ENCODE data around the gene OSBPL7. TPM values are rescaled to one million over a fixed set of nuclear protein-coding genes. Genes with fewer than 3 reads are reported as not detected.
A peak's percentile ranks its signal among the peaks of the same experiment; 100 is the strongest.

OSBPL7 gene
- total RNA-seq, 2 experiments from 2014 or later, result 33.2 to 36.1 TPM

GRCh38 chr17:47834756-47835155, 13.2 kb upstream of the OSBPL7 start:
- Mint-ChIP-seq H3K4me1 (peaks cover 54% of the 10 kb centered on the region), H3K27ac (no peak overlapping the region)
- POLR2A ChIA-PET, result interaction anchor here (2.1 kb wide), 1 partner anchor 61 kb away, joined by 8 read pairs; the partner anchor contains the start of gene SP2

GRCh38 chr17:47831934-47832327, 10.3 kb upstream of the OSBPL7 start:
- peak overlapping the region; percentile 90 for H3K4me3 Mint-ChIP-seq

More at GRCh38 chr17:47834756-47835155, 13.2 kb upstream of the OSBPL7 start:
- Mint-ChIP-seq H3K36me3 (ENCODE audit: low read depth) (peaks cover 13% of the 10 kb centered on the region), H3K9me3 (no peaks in the 10 kb centered on the region), H3K27me3 (no peaks in the 10 kb centered on the region), H3K4me3 (no peak overlapping the region)
- CTCF ChIA-PET, result no interaction called here
- no peak for DNase-seq

GRCh38 chr17:47831003-47831933, 9.7 kb upstream of the OSBPL7 start, which contains the start of the genes LRRC46 and MRPL10:
Gene LRRC46, plus strand, starts transcription at chr17:47831670. Its CDS starts 320 bp downstream, at chr17:47831990.
Gene MRPL10, minus strand, starts transcription at chr17:47831541. Its CDS starts 30 bp downstream, at chr17:47831511.
- Mint-ChIP-seq H3K4me3 (peak within 1 kb of the TSS; percentile 90), H3K4me1 (peaks cover 69% of the 10 kb centered on the region), H3K27me3 (no peaks in the 10 kb centered on the region), H3K9me3 (no peaks in the 10 kb centered on the region), H3K36me3 (ENCODE audit: low read depth) (peaks cover 34% of the 10 kb centered on the region), H3K27ac (peak within 1 kb of the TSS; percentile 100)
- peak; percentile 94 for DNase-seq
- ChIA-PET POLR2A (interaction anchor here (0.6 to 4.4 kb wide), 28 partner anchors 10 to 184 kb away, joined by 3 to 76 read pairs (median 4); partner anchors contain the start of genes CDK5RAP3, KPNB1, OSBPL7 and PNPO), CTCF (interaction anchor here (0.5 to 3.6 kb wide), 13 partner anchors 9 to 157 kb away, joined by 3 to 32 read pairs (median 5); partner anchors contain the start of genes CDK5RAP3, OSBPL7, PNPO and SCRN2)

More at GRCh38 chr17:47831934-47832327, 10.3 kb upstream of the OSBPL7 start:
- POLR2A ChIA-PET, result interaction anchor here (0.6 to 4.4 kb wide), 26 partner anchors 9 to 185 kb away, joined by 3 to 76 read pairs (median 4); partner anchors contain the start of genes CDK5RAP3, KPNB1, OSBPL7 and PNPO
- Mint-ChIP-seq H3K36me3 (ENCODE audit: low read depth) (peaks cover 28% of the 10 kb centered on the region), H3K4me1 (peaks cover 69% of the 10 kb centered on the region), H3K27me3 (no peaks in the 10 kb centered on the region), H3K27ac (peak overlapping the region; percentile 100), H3K9me3 (no peaks in the 10 kb centered on the region)
- DNase-seq, result no peak
- CTCF ChIA-PET, result interaction anchor here (0.7 to 3.6 kb wide), 8 partner anchors 10 to 115 kb away, joined by 3 to 32 read pairs (median 5); partner anchors contain the start of genes OSBPL7, PNPO, SCRN2 and SP2

GRCh38 chr17:47830396-47831002, 8.9 kb upstream of the OSBPL7 start:
- no peaks in the 10 kb centered on the region for H3K27me3 Mint-ChIP-seq
- no peaks in the 10 kb centered on the region for H3K9me3 Mint-ChIP-seq
- ChIA-PET POLR2A (interaction anchor here (0.8 to 4.4 kb wide), 22 partner anchors 9 to 184 kb away, joined by 3 to 76 read pairs (median 5); partner anchors contain the start of genes CDK5RAP3, KPNB1, OSBPL7 and PNPO), CTCF (interaction anchor here (1.2 to 3.6 kb wide), 10 partner anchors 8 to 156 kb away, joined by 3 to 32 read pairs (median 6); partner anchors contain the start of genes CDK5RAP3, OSBPL7, PNPO and SCRN2)
- peak; percentile 21 for DNase-seq
- peak overlapping the region; percentile 100 for H3K27ac Mint-ChIP-seq
- peaks cover 34% of the 10 kb centered on the region for H3K36me3 Mint-ChIP-seq (ENCODE audit: low read depth)
- H3K4me3 Mint-ChIP-seq, result peak overlapping the region; percentile 90
- H3K4me1 Mint-ChIP-seq, result peaks cover 63% of the 10 kb centered on the region

- peaks cover 57% of the 10 kb centered on the region for H3K4me1 Mint-ChIP-seq
- ChIA-PET POLR2A (interaction anchor here (0.8 to 4.4 kb wide), 14 partner anchors 8 to 183 kb away, joined by 3 to 76 read pairs (median 11); partner anchors contain the start of genes CDK5RAP3, KPNB1, OSBPL7 and PNPO), CTCF (interaction anchor here (1.4 to 3.6 kb wide), 6 partner anchors 8 to 156 kb away, joined by 3 to 32 read pairs (median 8); partner anchors contain the start of genes OSBPL7, PNPO and SCRN2)
- H3K36me3 Mint-ChIP-seq (ENCODE audit: low read depth), result peaks cover 37% of the 10 kb centered on the region
- peak overlapping the region; percentile 90 for H3K4me3 Mint-ChIP-seq
- DNase-seq, result peak; percentile 82
- no peaks in the 10 kb centered on the region for H3K9me3 Mint-ChIP-seq
- peak overlapping the region; percentile 100 for H3K27ac Mint-ChIP-seq
- H3K27me3 Mint-ChIP-seq, result no peaks in the 10 kb centered on the region
Measured at GRCh38 chr17:47829870-47830269, 8.3 kb upstream of the OSBPL7 start.

GRCh38 chr17:47823519-47823918, 1.9 kb upstream of the OSBPL7 start:
- DNase-seq, result no peak
- ChIA-PET CTCF (interaction anchor here (2.5 kb wide), 1 partner anchor 8 kb away, joined by 13 read pairs; the partner anchor contains the start of genes LRRC46 and MRPL10), POLR2A (interaction anchor here (1.7 kb wide), 1 partner anchor 174 kb away, joined by 5 read pairs; the partner anchor contains the start of gene KPNB1)
- Mint-ChIP-seq H3K9me3 (no peaks in the 10 kb centered on the region), H3K27me3 (no peaks in the 10 kb centered on the region), H3K4me1 (peaks cover 35% of the 10 kb centered on the region), H3K27ac (no peak overlapping the region), H3K36me3 (ENCODE audit: low read depth) (peaks cover 41% of the 10 kb centered on the region), H3K4me3 (no peak overlapping the region)

GRCh38 chr17:47822785-47823184, 1.2 kb upstream of the OSBPL7 start:
- Mint-ChIP-seq H3K4me3 (no peak overlapping the region), H3K36me3 (ENCODE audit: low read depth) (peaks cover 37% of the 10 kb centered on the region), H3K9me3 (no peaks in the 10 kb centered on the region), H3K27me3 (no peaks in the 10 kb centered on the region), H3K4me1 (peaks cover 28% of the 10 kb centered on the region), H3K27ac (peak overlapping the region; percentile 83)
- CTCF ChIA-PET, result interaction anchor here (1.2 to 2.6 kb wide), 4 partner anchors 8 to 123 kb away, joined by 3 to 13 read pairs (median 7); partner anchors contain the start of genes LRRC46, MRPL10 and SCRN2
- POLR2A ChIA-PET, result interaction anchor here (0.8 to 3.1 kb wide), 7 partner anchors 8 to 173 kb away, joined by 3 to 76 read pairs (median 5); partner anchors contain the start of genes KPNB1, LRRC46, MRPL10 and SP2
- no peak for DNase-seq

GRCh38 chr17:47821031-47821423, 567 bp downstream of the OSBPL7 start:
- H3K4me1 Mint-ChIP-seq, result peaks cover 28% of the 10 kb centered on the region
- CTCF ChIA-PET, result interaction anchor here (1.8 to 2.6 kb wide), 3 partner anchors 10 to 122 kb away, joined by 7 to 13 read pairs (median 7); partner anchors contain the start of genes LRRC46, MRPL10 and SCRN2
- peak overlapping the region; percentile 83 for H3K27ac Mint-ChIP-seq
- peak overlapping the region; percentile 98 for H3K4me3 Mint-ChIP-seq
- POLR2A ChIA-PET, result interaction anchor here (1.2 to 3.1 kb wide), 8 partner anchors 9 to 133 kb away, joined by 3 to 76 read pairs (median 4); partner anchors contain the start of genes LRRC46, MRPL10, SCRN2 and SP2
- no peaks in the 10 kb centered on the region for H3K9me3 Mint-ChIP-seq
- no peaks in the 10 kb centered on the region for H3K27me3 Mint-ChIP-seq
- peaks cover 34% of the 10 kb centered on the region for H3K36me3 Mint-ChIP-seq (ENCODE audit: low read depth)
- no peak for DNase-seq

GRCh38 chr17:47820033-47820789, 1.4 kb downstream of the OSBPL7 start:
- Mint-ChIP-seq H3K4me1 (peaks cover 28% of the 10 kb centered on the region), H3K27me3 (no peaks in the 10 kb centered on the region), H3K36me3 (ENCODE audit: low read depth) (peaks cover 35% of the 10 kb centered on the region), H3K4me3 (peak overlapping the region; percentile 98), H3K27ac (peak overlapping the region; percentile 83), H3K9me3 (no peaks in the 10 kb centered on the region)
- no peak for DNase-seq
- ChIA-PET POLR2A (interaction anchor here (1.6 to 3.1 kb wide), 2 partner anchors 10 to 75 kb away, joined by 3 to 76 read pairs; partner anchors contain the start of genes LRRC46 and MRPL10), CTCF (no interaction called here)

- ChIA-PET POLR2A (interaction anchor here (1.6 kb wide), 1 partner anchor 76 kb away, joined by 3 read pairs; no protein-coding TSS in a partner anchor), CTCF (no interaction called here)
- Mint-ChIP-seq H3K4me1 (peaks cover 28% of the 10 kb centered on the region), H3K36me3 (ENCODE audit: low read depth) (peaks cover 40% of the 10 kb centered on the region), H3K9me3 (no peaks in the 10 kb centered on the region), H3K27ac (no peak overlapping the region), H3K27me3 (no peaks in the 10 kb centered on the region), H3K4me3 (peak overlapping the region; percentile 7)
- DNase-seq, result no peak
Measured at GRCh38 chr17:47819475-47819874, 2.1 kb downstream of the OSBPL7 start.

- DNase-seq, result no peak
- Mint-ChIP-seq H3K36me3 (ENCODE audit: low read depth) (peaks cover 31% of the 10 kb centered on the region), H3K4me1 (peaks cover 28% of the 10 kb centered on the region), H3K27ac (no peak overlapping the region), H3K27me3 (no peaks in the 10 kb centered on the region), H3K9me3 (no peaks in the 10 kb centered on the region), H3K4me3 (no peak overlapping the region)
- ChIA-PET CTCF (no interaction called here), POLR2A (interaction anchor here (0.6 kb wide), 1 partner anchor 35 kb away, joined by 3 read pairs; no protein-coding TSS in a partner anchor)
Measured at GRCh38 chr17:47818002-47818695, 3.4 kb downstream of the OSBPL7 start.

Data from activated CD4-positive, alpha-beta memory T cell treated with anti-CD3 and anti-CD28 coated beads, Interleukin-2, amount 10 ng/mL, durations not matched to agents 7 days and 5 days (primary cell).